IPS-NIHi7 (cell line): ENCODE results near the gene ADAMTS17.
"Not testable (repeated sequence)": the region's sequence is repeated elsewhere in the genome, so short reads cannot be mapped to it uniquely, and the experiment has no call there.

Source experiments
- DNase-seq: peaks from one replicate; pipeline ENCODE4 v3.0.0; 2012; ENCODE audit warnings: mixed read lengths; ENCODE audit errors: extremely low spot score

ADAMTS17 gene

GRCh38 chr15:99956820-99957641 is 384.7 kb downstream of the ADAMTS17 start:
- DNase-seq = peak; percentile 3

DNA sequence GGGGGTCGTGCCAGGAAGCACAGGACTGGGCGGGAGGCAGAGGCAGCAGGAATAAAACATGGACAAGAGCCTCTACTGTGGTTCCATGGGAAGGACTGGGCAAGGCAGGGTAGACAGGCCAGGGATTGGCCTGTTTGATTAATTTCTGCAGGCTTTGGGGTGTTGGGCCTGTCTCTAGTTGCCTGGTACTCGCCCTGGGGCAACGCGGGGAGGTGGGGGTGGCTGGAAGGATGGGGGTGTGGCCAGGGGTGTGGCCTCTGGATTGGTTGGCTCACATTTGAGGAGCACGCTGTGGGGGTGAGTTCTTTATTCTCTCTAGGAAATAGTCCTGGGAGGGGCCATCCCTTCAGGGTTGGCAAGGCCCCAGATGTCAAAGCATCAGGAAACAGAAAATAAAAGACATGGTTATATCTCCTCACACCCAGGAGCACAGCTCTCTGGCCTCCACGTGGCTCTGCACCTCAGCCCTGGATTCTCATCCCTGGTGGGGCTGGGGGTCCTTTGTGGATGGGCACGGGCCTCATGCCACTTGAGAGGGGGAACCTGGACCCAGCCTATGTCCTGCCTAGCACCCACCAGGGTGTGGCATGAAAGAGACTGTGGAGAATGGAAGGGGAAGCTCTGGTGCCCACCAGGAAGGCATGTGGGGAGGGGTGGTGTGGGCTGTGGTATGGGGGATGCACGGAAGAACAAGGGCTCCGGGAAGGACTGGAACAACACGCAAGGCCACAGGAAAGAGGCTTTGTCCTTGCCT is 385.6 kb downstream of the ADAMTS17 start:
- DNase-seq = peak; percentile 22

DNA sequence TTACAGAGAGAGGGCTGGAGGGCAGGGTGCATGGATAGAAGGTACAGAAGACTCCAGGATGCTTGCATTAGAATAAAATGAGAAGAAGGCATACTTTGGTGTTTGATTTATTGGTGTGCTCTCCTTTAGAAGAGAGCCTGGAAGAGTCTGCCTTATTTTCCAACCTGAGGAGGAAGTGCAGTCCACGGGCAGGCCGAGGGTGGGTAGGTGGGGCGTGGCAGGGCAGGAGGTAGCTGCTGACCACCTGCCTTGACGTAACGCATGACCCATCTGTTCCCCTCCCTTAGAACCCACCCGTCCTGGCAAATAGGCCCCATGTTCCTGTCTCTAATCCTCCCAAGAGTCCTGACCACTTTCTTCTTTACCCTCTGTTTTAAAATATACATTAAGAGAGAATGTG is 386.2 kb downstream of the ADAMTS17 start:
- DNase-seq = peak; percentile 2

DNA sequence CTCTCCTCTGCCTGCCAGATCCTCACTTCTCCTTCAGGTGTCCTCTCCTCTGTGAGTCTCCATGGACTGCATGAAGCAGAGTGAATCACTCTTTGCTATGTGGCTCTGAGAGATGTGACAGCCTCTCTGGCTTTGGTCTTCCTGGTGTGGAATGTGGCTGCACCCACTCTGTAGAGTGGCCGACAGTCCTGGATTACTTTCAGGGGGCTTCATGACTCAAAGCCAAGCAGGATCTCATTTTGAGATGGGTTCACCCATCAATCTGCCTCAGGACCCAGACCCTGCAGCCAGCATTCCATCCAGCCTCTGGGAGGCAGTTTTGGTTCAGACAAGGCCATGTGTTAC is 386.6 kb downstream of the ADAMTS17 start:
- DNase-seq = peak; percentile 5

- peak; percentile 37 for DNase-seq
Measured at GRCh38 chr15:99954361-99955180, 387.2 kb downstream of the ADAMTS17 start.

GRCh38 chr15:99953886-99954285 is 387.9 kb downstream of the ADAMTS17 start:
- DNase-seq = peak; percentile 1

GRCh38 chr15:99951511-99951910 is 390.3 kb downstream of the ADAMTS17 start:
- DNase-seq = no peak

DNA sequence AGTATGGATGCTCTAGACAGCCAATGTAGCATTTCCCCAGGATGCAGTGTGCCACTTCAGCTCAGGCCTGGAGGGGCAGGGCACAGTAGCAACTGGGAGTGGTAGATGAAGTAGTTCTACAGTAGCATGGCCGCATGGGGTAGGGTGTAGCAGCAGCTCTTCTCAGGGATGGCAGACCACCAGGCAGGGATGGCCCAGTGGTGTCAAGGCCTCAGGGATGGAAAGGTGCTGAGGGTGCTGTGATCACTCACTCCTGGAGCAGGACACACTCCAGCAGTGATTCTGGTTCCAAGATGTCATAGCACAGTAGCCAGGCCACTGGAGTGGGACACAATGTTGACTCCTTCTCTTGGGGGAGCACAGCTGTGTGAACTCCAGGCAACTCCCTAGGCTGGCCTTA is 397.6 kb downstream of the ADAMTS17 start:
- DNase-seq = peak; percentile 2

DNA sequence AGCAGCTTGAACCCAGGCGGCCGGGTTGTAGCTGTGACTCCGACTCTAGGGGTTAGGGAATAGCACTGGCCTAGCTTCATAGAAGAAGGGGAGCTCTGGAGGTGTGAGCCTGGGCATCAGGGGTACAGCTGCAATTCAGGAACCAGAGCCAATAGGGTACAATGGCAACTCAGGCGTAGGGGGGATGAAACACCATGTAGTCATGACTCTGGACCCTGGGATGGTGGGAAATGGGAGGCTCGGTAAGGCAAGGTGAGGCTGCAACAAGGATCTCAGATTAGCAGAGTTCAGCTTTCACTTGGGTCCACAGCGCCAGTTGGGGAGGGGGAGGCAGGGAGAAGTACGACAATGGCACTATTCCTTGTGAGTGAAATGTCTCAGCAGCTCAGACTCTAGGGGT is 398.3 kb downstream of the ADAMTS17 start:
- DNase-seq = no peak

- no peak for DNase-seq
Measured at GRCh38 chr15:99932676-99933402, 408.9 kb downstream of the ADAMTS17 start.

- DNase-seq = no peak
Measured at GRCh38 chr15:99931703-99932603, 409.8 kb downstream of the ADAMTS17 start.

DNA sequence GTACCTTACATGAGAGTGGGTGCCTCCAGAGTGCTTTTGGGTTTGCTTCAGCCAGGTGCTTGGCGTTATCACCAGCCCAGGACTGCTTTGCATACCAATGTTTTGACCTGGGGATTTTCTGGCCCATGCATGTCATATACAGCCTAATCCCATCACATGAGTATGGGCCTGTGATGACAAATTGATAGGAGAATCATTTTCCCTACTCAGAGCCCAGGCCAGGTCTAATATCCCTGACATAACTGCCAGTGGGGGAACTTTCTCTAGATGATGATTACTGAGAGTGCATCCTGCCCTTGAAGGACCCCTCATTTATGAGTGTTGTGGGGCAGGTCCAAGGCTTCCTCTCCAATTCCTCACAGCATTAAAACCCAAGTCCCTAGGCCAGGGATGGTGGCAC is 411.1 kb downstream of the ADAMTS17 start:
- DNase-seq = no peak

- DNase-seq = peak; percentile 57
Measured at GRCh38 chr15:99929266-99929665, 412.5 kb downstream of the ADAMTS17 start.

- DNase-seq = peak; percentile 62
Measured at GRCh38 chr15:99928429-99928981, 413.3 kb downstream of the ADAMTS17 start.

- DNase-seq = not testable (repeated sequence)
Measured at GRCh38 chr15:99926532-99926931, 415.2 kb downstream of the ADAMTS17 start.

DNA sequence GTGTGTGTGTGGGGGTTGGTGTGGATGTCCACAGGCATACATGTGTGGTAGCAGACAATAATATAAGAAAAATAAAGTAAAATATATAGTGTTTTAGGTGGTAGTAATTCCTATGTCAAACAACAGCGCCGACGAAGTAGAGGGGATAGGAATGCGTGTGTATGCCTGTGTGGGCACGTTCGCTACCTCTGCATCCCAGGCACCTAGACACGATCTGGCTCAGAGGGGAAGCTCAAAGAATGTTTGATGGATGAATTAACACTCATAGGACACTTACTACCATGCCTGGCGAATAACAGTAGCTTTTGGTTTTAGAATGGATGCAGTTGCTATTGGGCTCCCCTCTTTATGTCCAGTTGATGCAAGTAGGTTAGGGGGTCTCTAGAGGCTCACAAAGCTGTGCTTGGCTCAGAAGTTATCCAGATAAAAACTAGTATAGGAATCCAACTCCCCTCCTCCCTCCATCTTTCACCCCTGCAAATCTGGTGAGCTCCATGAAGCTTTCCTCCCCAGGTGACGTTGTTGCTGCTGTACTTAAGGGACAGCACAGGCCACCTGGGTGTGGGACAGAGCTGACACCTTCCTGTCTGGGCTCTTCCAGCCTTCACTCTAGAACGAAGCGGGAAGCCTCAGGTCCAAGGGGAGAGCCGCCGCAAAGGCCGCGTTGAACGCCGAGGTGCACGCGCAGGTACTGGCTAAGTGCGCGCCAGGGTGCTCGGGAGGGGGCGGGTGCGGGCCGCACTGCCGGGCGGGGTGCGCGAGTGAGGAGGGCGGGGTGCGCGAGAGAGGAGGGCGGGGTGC is 415.9 kb downstream of the ADAMTS17 start:
- DNase-seq = peak; percentile 50

GRCh38 chr15:99923711-99924110 is 418.1 kb downstream of the ADAMTS17 start:
- no peak for DNase-seq
